Epithelial cell of proximal tubule (primary cell): ENCODE measurements around the gene FRMD8. TPM values are rescaled to one million over a fixed set of nuclear protein-coding genes. Genes with fewer than 3 reads are reported as not detected.
A peak's percentile ranks its signal among the peaks of the same experiment; 100 is the strongest.

Experiments used
- DNase-seq: peaks from one replicate; pipeline ENCODE4 v3.0.0-alpha.2; 2011; ENCODE audit warnings: low read depth
- H3K4me3 ChIP-seq: 2 replicates; pipeline ENCODE4 v1.5.1; 2011; ENCODE audit warnings: low read depth, mild to moderate bottlenecking, low read length
- total RNA-seq: library from RNA; depleted of rRNA; stranded (reverse); fragments of >200 nt; gene quantifications from 2 replicates; pipeline ENCODE4 v1.2.3, GENCODE V29; 2015
- TF ChIP-seq, protein P1 (sequence below): conservative IDR thresholded peaks from 2 replicates; pipeline ENCODE4 v1.5.1; 2012; ENCODE audit warnings: low read depth, mild to moderate bottlenecking, low read length

Gene FRMD8
- total RNA-seq, 1 donor from 2014 or later: 43.5 TPM

DNA sequence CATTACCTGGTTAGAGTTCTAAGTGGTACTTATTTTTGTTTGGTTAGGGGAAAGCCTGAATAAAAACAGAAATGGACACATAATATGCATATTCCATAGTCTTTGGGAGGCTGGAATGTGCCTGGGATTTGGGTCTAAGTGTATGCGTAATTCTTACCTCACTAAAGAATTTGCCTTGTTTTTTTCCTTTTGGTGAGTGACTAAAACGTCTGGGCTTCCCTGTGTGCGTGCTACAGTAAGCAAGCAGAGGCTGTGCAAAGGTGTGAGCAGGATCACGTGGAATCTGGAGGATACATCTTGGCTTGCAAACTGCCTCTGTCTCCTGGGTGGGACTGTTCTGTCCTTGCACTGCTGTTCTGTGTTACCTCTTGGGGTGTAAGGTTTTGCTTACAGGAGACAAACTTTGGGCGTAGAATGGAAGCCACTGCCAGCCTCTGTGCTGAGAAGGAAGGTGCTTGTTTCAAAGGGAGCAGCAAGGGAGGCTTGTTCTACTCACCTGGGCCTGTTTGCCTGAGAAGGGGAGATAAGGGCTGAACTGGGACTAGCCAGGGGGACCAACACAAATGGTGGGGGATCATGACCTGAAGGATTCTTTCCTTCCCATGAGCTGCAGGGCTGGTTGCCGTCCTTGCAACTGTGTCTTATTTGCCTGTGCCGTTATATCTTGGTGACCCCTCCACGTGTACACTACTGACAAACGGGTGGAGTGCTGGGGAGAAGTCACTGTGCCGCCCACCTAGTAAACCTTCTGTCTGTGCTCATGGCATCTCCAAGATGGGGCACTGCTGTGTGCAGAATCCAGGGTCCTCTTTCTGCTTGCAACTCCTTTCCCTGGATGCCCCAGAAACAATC, 40.6 kb downstream of the FRMD8 start:
- H3K4me3 ChIP-seq: peak overlapping the region; percentile 85
- TF ChIP-seq, protein P1, sequence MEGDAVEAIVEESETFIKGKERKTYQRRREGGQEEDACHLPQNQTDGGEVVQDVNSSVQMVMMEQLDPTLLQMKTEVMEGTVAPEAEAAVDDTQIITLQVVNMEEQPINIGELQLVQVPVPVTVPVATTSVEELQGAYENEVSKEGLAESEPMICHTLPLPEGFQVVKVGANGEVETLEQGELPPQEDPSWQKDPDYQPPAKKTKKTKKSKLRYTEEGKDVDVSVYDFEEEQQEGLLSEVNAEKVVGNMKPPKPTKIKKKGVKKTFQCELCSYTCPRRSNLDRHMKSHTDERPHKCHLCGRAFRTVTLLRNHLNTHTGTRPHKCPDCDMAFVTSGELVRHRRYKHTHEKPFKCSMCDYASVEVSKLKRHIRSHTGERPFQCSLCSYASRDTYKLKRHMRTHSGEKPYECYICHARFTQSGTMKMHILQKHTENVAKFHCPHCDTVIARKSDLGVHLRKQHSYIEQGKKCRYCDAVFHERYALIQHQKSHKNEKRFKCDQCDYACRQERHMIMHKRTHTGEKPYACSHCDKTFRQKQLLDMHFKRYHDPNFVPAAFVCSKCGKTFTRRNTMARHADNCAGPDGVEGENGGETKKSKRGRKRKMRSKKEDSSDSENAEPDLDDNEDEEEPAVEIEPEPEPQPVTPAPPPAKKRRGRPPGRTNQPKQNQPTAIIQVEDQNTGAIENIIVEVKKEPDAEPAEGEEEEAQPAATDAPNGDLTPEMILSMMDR: no peak
- DNase-seq: peak; percentile 70

DNA sequence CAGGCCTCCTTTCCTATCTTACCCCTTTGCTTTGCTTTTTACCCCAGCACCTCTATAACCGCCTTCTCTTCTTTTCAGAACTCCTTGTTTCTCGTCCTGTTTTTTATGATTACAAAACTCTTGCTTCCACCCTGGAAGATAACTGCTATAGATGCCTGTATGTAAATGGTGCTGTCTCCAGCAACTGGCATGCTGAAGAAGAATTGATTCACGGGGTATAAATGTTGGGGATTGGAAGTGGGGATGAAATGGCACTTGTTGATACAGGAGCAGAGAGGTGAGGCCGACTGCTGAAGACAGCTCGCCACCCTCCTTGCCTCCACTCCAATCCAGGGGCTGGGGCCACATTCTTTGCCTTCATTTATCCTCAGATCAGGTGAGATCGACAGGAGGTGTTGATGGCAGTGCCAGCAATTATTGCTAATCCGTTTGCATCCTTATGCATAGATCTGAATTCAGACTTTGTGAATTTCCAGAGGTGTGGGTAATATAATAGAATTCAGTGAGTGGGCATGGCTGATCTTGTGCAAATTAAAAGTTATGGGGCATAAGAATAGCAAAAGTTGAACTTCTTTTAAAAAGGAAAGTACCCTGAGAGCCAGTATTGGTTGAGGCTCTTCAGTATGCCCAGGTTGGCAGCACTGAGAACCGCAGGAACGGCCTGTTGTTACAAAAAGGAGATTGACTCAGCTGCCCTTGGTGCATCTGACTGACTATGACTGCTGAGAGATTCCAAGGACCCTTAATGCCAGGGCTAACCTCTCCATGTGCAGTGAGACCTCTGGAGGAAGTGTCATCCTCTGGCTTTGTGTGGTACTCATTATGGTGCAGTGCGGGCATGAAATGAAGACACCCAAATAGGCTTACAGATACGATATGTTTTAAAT, 41.5 kb downstream of the FRMD8 start:
- peak overlapping the region; percentile 85 for H3K4me3 ChIP-seq
- DNase-seq: no peak

DNA sequence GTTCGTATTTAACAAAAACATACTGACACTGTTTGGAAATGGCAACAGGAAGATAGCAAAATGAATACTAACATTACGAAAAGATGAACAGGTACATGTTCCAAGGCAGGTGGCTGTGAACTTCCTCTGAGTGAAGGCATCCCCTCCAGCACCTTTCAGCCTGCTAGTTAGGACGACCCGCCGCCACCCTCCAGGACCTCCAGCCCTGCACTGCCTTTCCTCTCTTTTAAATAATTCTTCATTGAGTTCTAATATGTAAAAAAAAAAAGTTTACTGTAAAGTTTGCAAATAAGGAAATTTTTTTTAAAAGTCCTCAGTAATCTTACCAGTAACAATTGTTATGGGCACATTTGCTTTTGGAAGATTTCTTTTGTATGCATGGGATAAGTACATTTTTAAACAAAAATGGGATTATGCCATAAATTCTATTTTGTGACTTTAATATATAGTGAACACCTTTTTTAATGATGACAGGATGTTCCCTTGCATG, 42.2 kb downstream of the FRMD8 start:
- peak overlapping the region; percentile 85 for H3K4me3 ChIP-seq
- TF ChIP-seq, protein P1: no peak
- no peak for DNase-seq

More for the DNA sequence above, 41.5 kb downstream of the FRMD8 start:
- TF ChIP-seq, protein P1: no peak

DNA sequence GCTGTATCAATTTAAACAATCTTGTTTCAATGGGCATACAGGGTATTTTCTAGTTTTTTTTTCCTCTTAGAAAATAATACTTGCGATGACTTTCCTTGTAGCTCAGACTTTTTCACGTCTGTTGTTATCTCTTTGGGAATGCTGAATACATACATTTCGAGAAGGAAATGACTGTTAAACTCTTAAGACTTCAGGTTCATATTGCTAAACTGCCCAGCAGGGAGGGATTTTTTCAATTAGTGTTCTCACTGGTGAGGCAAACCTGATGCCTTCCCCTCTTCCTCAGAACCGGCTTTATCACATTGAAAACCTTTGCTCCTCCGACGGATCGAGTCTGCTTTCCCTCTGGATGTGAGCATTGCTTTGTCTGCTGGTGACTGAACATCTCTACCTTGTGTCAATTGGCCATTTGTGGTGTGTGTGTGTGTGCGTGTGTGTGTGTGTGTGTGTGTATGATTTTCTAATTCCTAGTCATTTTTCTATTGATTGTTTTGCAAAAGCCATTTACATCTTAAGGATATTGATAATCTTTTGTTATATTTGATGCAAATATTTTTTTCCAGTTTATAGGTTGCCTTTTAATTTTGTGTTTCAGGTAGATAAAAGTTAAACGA, 42.7 kb downstream of the FRMD8 start:
- TF ChIP-seq, protein P1: no peak
- H3K4me3 ChIP-seq: peak overlapping the region; percentile 85
- peak; percentile 58 for DNase-seq

DNA sequence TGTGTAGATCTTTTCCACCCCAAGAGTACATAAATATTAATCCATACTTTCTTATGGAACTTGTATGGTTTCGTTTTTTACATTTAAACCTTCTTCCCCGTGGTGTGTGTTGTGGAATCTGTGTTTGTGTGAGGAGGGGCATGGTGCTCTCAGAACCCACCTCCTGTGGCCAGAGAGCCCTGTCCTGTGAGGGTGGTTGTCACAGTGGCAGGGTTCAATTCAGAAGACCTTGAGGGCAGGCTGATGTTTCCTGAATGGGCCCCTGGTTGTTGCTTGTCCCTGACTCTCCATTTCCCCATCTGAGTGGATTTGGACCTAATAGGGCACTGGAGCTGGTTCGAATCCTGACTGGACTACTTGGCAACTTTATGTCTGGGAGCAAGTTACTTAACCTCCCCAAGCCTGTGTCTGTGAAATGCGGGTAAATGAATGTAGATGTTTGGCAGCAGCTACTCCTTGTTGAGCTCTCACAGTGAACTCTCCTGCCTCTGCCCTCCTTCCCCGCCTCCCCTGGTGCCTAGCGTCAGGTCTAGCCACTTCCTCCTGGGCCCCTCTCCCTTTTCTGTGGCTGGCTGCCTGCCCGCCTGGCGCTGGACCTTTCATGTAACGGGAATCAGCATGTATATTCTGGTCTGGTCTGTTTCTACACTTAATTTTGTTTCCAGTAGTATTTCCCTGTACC, 43.4 kb downstream of the FRMD8 start:
- peak; percentile 61 for DNase-seq

More for the DNA sequence above, 43.4 kb downstream of the FRMD8 start:
- H3K4me3 ChIP-seq: peak overlapping the region; percentile 25
- TF ChIP-seq, protein P1: no peak
